Measurements from ENCODE around the gene SLC5A10. TPM values are rescaled to one million over a fixed set of nuclear protein-coding genes. Genes with fewer than 3 reads are reported as not detected.
"Not testable (repeated sequence)": the region's sequence is repeated elsewhere in the genome, so short reads cannot be mapped to it uniquely, and the experiment has no call there.

SLC5A10 gene
- polyA plus RNA-seq, 1 of the 3 experiments (the other 2 are of a cell fraction) = not detected

DNA sequence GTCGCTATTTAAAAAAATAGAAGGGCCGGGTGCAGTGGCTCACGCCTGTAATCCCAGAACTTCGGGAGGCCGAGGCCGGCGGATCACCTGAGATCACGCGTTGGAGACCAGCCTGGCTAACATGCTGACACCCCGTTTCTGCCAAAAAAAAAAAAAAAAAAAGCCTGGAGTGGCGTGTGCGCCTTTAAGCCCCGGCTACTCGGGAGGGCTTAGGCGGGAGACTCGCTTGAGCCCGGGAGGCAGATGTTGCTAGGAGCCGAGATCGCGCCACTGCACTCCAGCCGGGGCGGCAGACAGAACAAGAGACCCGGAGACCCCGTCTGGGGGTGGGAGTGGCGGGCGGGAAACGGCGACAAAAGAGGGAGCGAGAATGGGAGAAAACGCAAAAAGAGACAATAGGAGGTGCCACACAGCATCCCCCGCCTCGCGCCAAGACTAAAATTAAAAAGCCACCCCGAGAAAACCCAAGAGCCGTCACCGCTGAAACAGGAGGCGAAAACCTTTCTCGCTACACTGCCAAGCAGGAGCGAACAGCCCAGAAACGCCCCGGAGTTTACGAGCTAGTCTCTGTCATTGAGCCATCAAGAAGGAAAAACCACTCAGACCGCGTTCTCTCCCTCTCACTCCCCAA, 111.5 kb downstream of the SLC5A10 start:
- H3K9me3 ChIP-seq; DNase-seq; H3K4me1 ChIP-seq (ENCODE audit: control insufficient read depth in 1 of 2, insufficient read depth in 2 of 2, low read depth in 1 of 2, low read length in 1 of 2); POLR2A ChIA-PET; H3F3A ChIP-seq (replicated peaks; ENCODE audit: insufficient read depth); H4K20me1 ChIP-seq (ENCODE audit: insufficient read depth); H3K79me2 ChIP-seq (ENCODE audit: insufficient read depth); H3K4me3 ChIP-seq (ENCODE audit: low read depth in 2 of 2, low read length in 1 of 2); H3K9ac ChIP-seq; H3K4me2 ChIP-seq; H3K9me2 ChIP-seq; H3K36me3 ChIP-seq (replicated peaks in 1 of 2; ENCODE audit: control insufficient read depth in 1 of 2, insufficient read depth in 2 of 2, low read length in 1 of 2); H2AFZ ChIP-seq (ENCODE audit: low read depth); CTCF ChIA-PET; H3K27me3 ChIP-seq (ENCODE audit: insufficient read depth): not testable (repeated sequence)
- TF ChIP-seq JUND (IDR thresholded peaks at IDR 0.05) (peak; percentile 26; the same call in 1 of the 2 replicates), SIN3A (IDR thresholded peaks at IDR 0.05; ENCODE audit: borderline replicate concordance, low read depth, low read length) (peak; percentile 89; the same call in 1 of the 2 replicates), POLR2AphosphoS5 (IDR thresholded peaks at IDR 0.05; ENCODE audit: low read depth, low read length) (peak; percentile 73)
- TF ChIP-seq, protein P1, sequence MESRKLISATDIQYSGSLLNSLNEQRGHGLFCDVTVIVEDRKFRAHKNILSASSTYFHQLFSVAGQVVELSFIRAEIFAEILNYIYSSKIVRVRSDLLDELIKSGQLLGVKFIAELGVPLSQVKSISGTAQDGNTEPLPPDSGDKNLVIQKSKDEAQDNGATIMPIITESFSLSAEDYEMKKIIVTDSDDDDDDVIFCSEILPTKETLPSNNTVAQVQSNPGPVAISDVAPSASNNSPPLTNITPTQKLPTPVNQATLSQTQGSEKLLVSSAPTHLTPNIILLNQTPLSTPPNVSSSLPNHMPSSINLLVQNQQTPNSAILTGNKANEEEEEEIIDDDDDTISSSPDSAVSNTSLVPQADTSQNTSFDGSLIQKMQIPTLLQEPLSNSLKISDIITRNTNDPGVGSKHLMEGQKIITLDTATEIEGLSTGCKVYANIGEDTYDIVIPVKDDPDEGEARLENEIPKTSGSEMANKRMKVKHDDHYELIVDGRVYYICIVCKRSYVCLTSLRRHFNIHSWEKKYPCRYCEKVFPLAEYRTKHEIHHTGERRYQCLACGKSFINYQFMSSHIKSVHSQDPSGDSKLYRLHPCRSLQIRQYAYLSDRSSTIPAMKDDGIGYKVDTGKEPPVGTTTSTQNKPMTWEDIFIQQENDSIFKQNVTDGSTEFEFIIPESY (IDR thresholded peaks at IDR 0.05; ENCODE audit: borderline replicate concordance, low read depth) = peak; percentile 83; the same call in 1 of the 2 replicates
- TF ChIP-seq, protein P2, sequence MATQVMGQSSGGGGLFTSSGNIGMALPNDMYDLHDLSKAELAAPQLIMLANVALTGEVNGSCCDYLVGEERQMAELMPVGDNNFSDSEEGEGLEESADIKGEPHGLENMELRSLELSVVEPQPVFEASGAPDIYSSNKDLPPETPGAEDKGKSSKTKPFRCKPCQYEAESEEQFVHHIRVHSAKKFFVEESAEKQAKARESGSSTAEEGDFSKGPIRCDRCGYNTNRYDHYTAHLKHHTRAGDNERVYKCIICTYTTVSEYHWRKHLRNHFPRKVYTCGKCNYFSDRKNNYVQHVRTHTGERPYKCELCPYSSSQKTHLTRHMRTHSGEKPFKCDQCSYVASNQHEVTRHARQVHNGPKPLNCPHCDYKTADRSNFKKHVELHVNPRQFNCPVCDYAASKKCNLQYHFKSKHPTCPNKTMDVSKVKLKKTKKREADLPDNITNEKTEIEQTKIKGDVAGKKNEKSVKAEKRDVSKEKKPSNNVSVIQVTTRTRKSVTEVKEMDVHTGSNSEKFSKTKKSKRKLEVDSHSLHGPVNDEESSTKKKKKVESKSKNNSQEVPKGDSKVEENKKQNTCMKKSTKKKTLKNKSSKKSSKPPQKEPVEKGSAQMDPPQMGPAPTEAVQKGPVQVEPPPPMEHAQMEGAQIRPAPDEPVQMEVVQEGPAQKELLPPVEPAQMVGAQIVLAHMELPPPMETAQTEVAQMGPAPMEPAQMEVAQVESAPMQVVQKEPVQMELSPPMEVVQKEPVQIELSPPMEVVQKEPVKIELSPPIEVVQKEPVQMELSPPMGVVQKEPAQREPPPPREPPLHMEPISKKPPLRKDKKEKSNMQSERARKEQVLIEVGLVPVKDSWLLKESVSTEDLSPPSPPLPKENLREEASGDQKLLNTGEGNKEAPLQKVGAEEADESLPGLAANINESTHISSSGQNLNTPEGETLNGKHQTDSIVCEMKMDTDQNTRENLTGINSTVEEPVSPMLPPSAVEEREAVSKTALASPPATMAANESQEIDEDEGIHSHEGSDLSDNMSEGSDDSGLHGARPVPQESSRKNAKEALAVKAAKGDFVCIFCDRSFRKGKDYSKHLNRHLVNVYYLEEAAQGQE (IDR thresholded peaks at IDR 0.05; ENCODE audit: low read depth, low read length) = 0 out of 2 replicates have a peak, but pooled peaks have one; percentile 9
- TF ChIP-seq, protein P3, sequence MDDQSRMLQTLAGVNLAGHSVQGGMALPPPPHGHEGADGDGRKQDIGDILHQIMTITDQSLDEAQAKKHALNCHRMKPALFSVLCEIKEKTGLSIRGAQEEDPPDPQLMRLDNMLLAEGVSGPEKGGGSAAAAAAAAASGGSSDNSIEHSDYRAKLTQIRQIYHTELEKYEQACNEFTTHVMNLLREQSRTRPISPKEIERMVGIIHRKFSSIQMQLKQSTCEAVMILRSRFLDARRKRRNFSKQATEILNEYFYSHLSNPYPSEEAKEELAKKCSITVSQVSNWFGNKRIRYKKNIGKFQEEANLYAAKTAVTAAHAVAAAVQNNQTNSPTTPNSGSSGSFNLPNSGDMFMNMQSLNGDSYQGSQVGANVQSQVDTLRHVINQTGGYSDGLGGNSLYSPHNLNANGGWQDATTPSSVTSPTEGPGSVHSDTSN (IDR thresholded peaks at IDR 0.05) = peak; percentile 53
- peak overlapping the region in 1 of 2 experiments; percentile 40; a peak in 1 of 4 replicates for H3K27ac ChIP-seq (ENCODE audit: low read depth in 2 of 2, low read length in 1 of 2)
- WGBS (ENCODE audit: low lambda C conversion rate) = under 1% methylated on average over 26 of the region's 44 CpGs

DNA sequence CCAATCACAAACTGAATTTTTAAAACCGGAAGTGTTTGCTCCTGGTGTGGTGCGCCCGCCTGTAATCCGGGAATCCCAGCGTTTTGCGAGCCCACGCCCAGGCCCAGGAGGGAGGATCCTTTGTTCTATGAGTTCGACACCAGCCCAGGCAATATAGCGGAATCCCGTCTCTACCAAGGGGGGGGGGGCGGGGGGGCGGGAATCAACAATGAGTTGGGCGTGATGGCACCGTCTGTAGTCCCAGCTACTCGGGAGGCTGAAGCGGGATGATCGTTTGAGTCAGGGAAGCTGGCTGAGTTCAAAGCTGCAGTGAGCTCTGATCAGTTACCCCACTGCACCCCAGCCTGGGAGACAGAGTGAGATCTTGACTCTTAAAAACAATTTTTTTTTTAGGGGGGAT, 112.4 kb downstream of the SLC5A10 start:
- H3K4me3 ChIP-seq (ENCODE audit: low read depth in 2 of 2, low read length in 1 of 2); H3K27ac ChIP-seq (ENCODE audit: low read depth in 2 of 2, low read length in 1 of 2); H3K9me3 ChIP-seq; H3K79me2 ChIP-seq (ENCODE audit: insufficient read depth); H3K4me2 ChIP-seq; H3K9ac ChIP-seq; H3K4me1 ChIP-seq (ENCODE audit: control insufficient read depth in 1 of 2, insufficient read depth in 2 of 2, low read depth in 1 of 2, low read length in 1 of 2); CTCF ChIA-PET; DNase-seq; POLR2A ChIA-PET; H2AFZ ChIP-seq (ENCODE audit: low read depth); H3K36me3 ChIP-seq (replicated peaks in 1 of 2; ENCODE audit: control insufficient read depth in 1 of 2, insufficient read depth in 2 of 2, low read length in 1 of 2); H3K27me3 ChIP-seq (ENCODE audit: insufficient read depth); H4K20me1 ChIP-seq (ENCODE audit: insufficient read depth); H3F3A ChIP-seq (replicated peaks; ENCODE audit: insufficient read depth); H3K9me2 ChIP-seq: not testable (repeated sequence)
- WGBS (ENCODE audit: low lambda C conversion rate) = no CpG with 5 or more reads among the region's 17 CpGs

DNA sequence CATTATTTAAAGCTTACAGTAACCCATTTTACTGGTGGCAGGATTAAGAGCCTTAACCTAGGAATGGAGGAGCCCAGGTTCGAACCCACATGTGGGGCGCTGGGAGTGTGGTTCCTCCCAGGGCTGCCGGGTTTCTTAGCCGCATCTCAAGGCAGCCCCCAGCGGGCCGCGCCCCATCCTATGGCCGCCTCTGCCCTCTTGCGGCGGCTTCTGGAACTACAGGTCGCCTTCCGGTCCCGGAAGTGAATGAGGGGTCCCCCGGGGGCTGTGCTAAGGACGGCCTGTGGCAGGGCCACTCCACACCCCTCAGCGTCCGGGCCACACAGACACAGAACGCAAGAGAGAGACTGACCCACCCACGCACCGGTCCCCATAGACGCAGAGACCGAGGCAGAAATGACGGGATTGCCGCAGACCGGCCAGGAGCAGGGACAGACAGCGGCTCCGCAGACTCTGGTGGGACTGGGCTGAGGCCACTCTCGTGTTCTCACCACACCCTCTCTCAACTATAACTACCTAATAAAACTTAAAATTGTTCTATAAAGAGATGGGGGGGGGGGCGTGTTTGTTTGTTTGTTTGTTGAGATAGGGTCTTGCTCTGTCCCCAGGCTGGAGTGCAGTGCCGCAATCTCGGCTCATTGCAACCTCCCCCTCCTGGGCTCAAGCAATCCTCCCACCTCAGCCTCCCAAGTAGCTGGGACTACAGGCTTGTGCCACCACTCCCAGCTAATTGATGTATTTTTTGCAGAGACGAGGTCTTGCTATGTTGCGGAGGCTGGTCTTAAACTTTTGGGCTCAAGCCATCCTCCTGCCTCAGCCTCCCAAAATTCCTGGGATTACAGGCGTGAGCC, 118.6 kb downstream of the SLC5A10 start:
- H3F3A ChIP-seq (replicated peaks; ENCODE audit: insufficient read depth); DNase-seq; H3K4me3 ChIP-seq (ENCODE audit: low read depth in 2 of 2, low read length in 1 of 2); H3K4me1 ChIP-seq (ENCODE audit: control insufficient read depth in 1 of 2, insufficient read depth in 2 of 2, low read depth in 1 of 2, low read length in 1 of 2); H3K27ac ChIP-seq (ENCODE audit: low read depth in 2 of 2, low read length in 1 of 2); CTCF ChIA-PET; H3K4me2 ChIP-seq; H3K9me2 ChIP-seq; H4K20me1 ChIP-seq (ENCODE audit: insufficient read depth); H3K9me3 ChIP-seq; H3K9ac ChIP-seq; H3K36me3 ChIP-seq (replicated peaks in 1 of 2; ENCODE audit: control insufficient read depth in 1 of 2, insufficient read depth in 2 of 2, low read length in 1 of 2); H2AFZ ChIP-seq (ENCODE audit: low read depth); POLR2A ChIA-PET; H3K27me3 ChIP-seq (ENCODE audit: insufficient read depth); H3K79me2 ChIP-seq (ENCODE audit: insufficient read depth): not testable (repeated sequence)
- WGBS (ENCODE audit: low lambda C conversion rate) = no CpG with 5 or more reads among the region's 34 CpGs
